Astrocyte (in vitro differentiated cells and primary cell): Measurements from ENCODE around the gene RASL10B.

Experiments
- EZH2 ChIP-seq: IDR thresholded peaks from 2 replicates; pipeline ENCODE4 v1.6.1; 2012; ENCODE audit warnings: mild to moderate bottlenecking, low read length, inconsistent platforms; ENCODE audit not compliant: insufficient read depth
- TF ChIP-seq, protein P1 (sequence below): IDR thresholded peaks from 2 replicates; pipeline ENCODE4 v1.5.1; 2011; ENCODE audit warnings: low read depth, mild to moderate bottlenecking, inconsistent platforms, low read length, moderate library complexity; ENCODE audit not compliant: insufficient read depth

DNA sequence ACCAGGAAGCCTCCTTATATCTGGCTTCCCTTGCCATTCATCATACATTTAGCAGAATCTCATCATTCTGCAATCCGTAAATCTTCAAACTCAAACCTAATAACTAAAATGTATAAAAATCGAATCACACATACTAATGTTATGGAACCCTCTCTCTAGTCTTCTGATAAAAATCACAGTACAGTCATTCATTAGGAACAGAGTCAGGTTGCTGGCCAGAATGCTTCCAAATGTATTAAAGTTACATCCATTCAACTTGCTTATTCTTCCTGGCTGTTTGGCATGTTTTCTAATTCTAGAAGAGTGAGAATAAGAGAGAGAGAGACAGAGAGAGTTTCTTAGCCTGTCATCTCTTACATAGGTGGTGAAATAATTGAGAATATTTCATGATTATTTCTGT, 16.5 kb upstream of the RASL10B start:
- TF ChIP-seq, protein P1, sequence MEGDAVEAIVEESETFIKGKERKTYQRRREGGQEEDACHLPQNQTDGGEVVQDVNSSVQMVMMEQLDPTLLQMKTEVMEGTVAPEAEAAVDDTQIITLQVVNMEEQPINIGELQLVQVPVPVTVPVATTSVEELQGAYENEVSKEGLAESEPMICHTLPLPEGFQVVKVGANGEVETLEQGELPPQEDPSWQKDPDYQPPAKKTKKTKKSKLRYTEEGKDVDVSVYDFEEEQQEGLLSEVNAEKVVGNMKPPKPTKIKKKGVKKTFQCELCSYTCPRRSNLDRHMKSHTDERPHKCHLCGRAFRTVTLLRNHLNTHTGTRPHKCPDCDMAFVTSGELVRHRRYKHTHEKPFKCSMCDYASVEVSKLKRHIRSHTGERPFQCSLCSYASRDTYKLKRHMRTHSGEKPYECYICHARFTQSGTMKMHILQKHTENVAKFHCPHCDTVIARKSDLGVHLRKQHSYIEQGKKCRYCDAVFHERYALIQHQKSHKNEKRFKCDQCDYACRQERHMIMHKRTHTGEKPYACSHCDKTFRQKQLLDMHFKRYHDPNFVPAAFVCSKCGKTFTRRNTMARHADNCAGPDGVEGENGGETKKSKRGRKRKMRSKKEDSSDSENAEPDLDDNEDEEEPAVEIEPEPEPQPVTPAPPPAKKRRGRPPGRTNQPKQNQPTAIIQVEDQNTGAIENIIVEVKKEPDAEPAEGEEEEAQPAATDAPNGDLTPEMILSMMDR = no peak
- TF ChIP-seq EZH2 = no peak
